HG03175 (cell line): Measurements from ENCODE around the gene PGBD5.

Experiments used
- ATAC-seq: cut with Tn5 transposase; IDR thresholded peaks from one replicate; pipeline ENCODE4 v1.9.1; 2021; ENCODE audit warnings: mild to moderate bottlenecking, moderate library complexity; ENCODE audit not compliant: unreplicated experiment

Gene PGBD5

DNA sequence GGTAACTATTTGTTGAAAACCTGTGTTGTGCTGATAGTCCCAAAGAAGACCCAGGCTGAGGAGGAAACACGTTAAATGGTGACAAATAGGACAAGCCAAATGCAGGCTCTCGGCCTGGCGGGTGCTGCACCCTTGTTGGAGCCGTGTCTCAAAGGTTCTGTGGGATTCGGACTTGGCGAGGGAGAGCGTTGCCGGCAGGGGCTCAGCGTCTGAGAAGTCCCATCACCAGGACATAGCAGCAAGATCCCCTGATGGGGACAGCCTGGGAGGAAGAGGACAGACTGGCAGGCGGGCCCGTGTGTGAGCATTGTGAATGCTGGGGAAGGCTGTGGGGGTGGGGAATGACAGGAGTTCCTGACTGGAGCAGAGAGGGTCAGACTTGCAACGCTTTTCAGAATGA, 142.5 kb downstream of the PGBD5 start:
- ATAC-seq, result no peak

DNA sequence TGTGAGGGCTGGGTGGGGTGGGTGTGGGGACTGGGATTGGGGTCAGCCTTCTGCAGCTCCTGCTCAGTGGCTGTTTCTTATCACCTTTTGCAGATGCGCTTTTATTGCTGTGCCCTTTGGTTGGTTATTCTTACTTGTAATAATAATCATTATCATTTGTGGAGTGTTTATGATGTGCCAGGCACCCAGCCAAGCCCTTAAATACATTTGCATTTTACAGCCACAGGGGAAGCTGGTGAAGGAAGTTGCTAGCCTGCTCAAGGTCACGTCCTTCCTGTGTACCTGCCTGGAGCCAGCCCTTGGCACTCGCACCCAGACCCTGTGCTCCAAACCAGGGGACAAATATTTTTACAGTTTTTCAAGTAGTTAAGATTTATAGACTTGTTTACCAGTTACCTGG, 144.0 kb downstream of the PGBD5 start:
- ATAC-seq, result no peak

DNA sequence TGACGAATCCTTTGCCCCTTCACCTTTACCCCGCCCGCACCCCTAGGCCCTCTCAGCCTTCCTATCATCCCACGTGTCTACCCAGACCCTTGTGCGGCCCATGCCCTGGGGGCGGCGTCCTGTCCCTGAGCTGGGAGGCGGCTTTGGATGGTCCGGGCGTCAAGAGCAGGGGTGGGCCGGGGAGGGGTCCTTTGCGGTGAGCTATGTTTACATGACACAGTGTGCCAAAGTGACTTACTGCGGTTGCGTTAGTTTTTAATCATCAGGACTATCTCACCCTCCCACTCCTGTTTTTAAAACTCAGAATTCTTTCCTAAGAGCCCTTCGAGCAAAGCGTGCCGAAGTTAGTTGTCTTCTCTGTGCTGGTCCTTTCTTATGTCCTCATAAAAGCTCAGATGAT, 144.6 kb downstream of the PGBD5 start:
- ATAC-seq, result no peak

DNA sequence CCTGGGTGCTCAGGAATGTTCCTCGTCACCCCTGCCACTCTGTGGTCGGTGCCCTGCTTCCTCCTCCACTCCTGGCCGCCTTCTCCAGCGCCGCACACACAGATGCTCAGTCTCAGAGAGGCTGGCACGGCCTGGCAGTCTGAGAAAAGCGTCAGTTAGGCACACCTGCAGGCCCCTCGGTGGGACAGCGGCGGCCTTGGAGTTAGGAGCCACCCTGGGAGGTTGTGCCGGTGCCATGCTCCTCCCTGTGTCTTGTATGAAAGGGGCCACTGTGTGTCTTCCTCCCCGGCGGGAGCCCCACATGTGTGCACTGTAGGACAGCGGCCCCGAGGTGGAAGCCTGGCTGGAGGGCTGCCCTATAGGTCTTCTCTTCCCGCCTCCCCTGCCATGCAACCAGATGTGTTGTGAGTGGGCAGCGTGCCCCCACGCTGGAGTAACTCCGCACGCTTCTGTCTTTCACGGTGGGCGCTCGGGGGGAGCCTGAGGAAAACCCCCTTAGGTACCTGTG, 145.2 kb downstream of the PGBD5 start:
- no peak for ATAC-seq

DNA sequence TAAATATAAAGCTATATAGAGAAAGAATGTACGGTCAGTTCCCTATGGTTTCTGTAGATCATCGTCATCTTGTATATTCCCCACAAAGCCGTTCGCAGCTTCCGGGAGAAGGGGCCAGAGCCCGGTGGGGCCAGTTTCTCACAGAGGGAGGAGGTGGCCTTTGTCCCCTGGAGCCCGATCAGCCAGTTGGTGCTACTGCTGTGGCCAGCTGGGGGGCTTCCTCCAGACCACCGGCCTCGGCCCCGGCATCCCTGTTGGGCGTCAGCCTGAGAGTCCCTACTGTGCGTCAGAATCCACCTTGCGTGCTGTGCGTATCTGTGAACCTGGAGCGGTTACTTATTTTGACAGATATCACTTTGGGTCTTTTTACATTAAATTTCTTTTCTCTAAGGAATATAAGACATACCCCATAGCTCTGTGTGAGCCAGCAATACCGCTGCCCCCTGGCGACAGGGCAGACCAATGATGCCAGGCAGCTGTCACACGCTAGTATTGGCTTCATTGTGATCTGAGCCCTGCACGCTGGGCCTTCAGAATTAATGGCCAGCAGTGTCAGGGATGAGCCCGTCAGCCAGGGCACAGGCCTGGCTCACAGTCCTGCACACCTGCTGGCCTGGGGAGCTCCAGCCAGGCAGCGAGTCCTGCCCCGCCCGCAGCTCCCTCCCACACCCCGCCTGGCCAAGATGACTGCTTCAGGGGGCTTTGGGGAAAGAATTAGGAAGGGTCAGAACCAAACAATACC, 145.9 kb downstream of the PGBD5 start:
- no peak for ATAC-seq

DNA sequence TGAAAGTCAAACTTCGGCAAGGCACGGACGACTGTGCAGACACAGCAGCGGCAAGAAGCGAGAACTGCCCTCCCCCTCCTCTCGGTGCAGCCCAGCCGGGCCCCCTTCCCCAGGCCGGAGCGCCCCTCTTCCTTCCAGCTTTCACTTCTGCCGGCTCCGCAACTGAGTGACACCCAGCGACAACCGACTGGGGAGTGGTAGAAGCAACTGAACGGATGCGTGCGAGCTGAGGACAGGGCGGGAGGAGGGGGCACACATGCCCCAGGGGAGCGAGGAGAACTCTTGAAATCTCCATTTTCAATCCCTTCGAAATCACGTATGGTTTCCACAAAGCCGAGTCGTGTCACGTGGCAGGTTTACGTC, 146.6 kb downstream of the PGBD5 start:
- no peak for ATAC-seq

DNA sequence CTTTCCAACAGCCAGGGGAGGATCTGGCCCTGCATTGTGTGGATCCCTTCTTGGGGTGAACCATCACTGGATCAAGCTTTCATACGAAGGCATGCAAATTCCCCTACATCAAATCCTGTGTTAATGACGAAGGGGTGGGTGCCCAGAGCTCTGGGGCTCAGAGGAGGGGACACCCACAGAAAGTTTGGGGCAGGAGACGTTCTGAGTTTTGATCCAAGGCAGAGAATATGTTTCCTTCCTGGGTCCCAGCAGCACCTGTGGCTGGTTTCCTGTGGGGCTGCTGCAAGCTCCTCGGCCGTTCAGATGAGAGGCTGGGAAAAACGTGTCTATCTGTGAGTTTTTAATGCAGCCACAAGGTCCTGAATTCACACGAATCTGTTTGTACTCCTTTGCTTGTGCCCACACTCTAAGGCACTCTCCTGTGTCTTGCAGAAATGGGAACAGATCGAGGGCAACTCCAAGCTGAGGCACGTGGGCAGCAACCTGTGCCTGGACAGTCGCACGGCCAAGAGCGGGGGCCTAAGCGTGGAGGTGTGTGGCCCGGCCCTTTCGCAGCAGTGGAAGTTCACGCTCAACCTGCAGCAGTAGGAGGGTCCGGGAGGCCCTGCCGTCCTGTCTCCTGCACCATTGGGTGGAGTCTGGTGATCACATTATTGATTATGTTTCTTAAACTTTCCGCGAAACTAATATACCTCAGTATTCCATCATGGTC, 147.1 kb downstream of the PGBD5 start:
- ATAC-seq, result no peak

DNA sequence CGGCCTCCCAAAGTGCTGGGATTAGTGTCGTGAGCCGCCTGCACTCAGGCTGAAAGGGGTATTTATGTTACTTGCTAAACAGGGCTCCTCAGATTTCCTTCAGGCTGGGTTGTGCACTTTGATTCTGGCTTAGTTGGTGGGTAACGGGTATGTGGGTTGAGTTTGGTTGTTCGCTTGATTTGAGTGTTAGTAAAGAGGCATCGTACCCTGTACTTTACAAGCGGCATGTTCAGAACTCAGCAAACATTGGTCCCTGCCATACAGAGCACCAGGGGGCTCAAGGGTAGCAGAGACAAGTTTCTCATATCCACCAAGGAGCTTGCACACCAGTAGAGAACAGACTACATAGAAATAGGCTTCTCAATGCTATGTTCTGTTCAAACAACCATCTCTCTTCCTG, 147.8 kb downstream of the PGBD5 start:
- ATAC-seq, result no peak

DNA sequence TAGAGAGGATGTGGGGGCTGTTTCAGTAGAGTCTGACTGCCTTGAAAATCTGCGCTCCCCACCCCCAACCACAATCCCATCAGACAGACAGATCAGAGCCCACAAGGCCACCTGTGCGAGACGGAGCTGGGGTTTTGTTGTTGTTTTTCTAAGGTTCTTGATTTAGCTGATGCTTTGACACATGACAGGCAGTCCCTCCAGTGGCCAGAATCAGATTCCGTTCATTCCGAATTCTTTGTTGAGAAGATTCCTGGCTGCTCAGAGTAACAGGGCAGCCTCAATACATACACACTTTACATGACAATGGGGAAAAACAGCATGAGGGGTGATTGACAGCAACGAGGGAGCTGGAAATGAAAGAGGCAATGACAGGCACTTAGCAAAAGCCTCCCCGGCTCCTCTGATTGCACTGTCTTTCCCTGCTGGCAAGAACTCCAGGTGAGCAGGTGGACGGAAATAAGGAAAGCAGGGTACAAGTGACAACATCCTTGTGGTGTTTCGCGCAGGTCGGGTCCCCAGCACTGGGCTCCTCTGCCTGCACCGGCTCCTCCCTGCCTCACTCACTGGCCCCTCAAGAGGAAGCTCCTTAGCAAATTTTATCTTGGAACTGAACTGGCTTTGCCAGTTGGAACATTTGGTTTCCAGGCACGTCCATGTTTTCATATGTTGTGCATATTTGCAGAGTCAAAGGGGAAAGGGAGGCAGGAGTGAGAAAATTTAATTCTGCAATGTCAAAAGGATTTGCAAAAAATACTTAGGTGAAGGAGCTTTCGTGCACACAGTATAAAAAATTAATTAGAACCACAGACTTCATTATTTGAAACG, 148.7 kb downstream of the PGBD5 start:
- ATAC-seq, result no peak

DNA sequence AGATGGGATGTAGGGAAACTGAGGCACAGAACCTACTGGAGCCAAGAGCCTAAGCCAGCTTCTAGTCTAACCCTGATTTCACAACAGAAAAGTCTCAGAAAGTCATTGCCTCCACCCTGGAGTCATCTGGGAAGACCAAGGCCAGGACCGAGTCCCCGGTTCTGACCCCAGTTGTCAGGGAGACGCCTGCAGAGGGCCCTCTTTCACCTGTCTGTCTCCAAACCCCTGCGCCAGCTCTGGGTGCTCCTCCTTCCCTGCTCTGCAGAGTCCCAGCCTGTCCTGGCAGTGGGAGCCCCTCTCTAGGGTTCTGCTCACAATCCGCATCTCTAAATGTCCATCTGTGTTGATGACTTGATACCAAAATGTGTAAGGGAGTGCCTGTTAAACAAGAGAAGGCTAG, 149.7 kb downstream of the PGBD5 start:
- no peak for ATAC-seq

DNA sequence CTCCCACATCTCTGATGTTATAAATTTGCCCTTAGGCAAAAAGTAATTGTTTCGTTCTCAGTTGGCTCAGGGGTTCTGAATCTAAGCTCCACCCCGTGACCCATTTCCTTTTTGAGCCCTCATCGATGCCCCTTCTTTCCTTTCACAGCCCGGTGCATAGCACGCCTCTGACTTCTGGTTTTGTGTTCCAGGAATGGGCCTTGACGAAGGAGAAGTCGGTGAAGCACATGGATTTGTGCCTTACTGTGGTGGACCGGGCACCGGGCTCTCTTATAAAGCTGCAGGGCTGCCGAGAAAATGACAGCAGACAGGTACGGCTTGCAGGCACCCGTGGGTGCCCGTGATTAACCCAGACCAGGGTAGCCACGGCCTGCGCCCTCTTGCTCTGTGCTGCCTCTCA, 151.9 kb downstream of the PGBD5 start:
- no peak for ATAC-seq

DNA sequence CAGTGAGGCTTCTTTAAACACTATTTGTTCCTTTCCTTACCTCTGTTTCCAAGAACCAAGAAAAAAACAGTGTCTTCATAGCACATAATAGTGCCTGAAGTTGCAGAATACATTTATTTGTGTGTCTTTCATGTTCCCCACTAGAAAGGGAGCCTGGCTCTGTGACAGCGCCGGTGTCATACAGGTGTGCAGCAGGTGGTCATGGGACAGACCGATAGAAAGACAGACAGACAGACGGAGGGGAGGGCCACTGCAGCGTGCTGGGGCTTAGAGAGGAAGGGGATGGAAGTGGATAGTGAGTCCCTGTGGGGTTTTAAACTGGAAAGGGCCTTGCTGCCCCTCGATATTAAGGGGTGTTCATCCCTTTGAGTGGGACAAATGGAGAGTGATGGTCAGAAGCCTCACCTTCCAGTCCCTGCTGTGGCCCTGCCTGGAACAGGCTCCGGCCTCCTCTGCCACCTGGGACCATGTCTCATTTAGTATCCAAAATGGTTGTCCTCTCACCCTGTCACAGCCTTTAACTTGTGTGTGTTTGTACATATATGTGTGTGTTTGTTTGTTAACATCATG, 152.9 kb downstream of the PGBD5 start:
- ATAC-seq, result no peak

DNA sequence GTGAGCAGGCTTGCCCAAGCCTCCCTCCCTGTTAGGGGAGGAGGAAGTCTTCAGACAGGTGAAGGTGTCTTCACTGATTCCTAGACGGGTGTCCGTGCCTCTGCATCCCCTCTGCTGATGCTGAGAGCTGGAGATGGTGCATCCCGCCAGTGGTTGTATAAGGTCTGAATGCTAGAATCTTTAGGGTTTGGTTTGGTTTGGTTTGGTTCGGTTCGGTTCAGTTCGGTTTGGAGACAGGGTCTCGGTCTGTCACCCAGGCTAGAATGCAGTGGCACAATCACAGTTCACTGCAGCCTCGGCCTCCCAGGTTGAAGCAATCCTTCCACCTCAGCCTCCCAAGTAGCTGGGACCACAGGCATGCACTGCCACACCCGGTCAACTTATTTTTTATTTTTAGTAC, 153.6 kb downstream of the PGBD5 start:
- ATAC-seq, result no peak

DNA sequence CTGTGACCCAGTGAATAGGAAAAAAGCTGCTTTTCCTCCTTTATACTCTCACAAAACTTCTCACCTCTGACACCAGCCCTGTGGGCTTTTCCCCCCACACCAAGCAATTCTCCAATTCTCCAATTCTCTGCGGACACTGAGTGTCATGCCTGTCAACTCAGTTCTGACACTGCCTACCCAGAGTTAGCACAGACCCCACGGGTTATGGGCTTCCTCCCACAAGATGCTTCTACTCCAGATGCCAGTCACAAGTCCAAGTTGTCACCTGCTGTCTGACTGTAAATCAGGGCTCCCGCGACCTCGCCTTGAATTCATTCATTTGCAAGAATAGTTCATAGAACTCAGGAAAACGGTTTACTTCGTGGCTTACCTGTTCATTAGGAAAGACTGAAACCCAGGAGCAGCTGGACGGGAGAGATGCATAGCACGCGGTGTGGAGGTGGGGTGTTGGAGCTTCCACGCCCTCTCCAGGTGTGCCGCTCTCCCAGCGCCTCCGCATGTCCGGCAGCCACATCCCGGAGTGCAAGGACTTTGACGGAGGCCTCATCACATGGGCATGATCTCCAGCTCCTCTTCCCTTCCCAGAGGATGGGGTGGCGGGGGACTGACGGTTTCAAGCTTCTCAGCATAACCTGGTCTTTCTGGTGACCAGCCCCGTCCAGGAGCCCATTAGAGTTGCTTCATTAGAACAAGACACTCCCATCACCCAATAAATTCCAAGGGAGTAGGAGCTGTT, 154.7 kb downstream of the PGBD5 start:
- no peak for ATAC-seq

DNA sequence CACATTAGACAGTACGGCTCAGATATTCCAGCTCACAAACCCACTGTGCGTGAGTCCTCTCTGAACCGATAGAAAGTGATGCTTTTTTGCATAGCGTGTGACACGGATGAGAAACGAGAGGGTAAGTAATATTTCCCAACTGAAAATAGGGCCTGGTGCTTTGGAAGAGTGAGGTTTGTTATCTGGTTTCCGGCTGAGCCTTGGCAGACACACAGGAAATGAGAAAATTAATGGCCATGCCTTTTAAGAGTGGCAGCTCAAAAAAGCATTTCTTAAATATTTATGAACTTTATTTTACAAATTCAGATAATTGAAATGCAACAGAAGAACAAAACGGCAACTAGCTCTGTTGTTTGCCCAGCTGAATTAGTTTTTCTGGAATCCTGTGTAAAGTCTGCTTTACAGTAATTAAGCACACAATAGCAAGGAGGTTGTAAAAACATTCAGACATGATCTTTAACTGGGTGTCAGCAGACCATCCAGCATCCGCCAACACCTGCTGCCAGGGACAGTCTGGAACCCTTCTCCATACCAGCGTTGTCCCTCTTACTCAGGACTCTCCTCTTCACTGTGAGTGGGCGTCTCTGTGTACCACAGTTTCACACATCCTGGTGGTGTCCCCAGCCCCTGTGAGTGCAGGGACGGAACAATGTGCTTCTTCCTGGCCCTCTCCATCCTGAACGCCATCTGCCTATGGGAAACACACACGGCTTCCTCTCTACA, 155.4 kb downstream of the PGBD5 start:
- ATAC-seq, result peak; percentile 44

DNA sequence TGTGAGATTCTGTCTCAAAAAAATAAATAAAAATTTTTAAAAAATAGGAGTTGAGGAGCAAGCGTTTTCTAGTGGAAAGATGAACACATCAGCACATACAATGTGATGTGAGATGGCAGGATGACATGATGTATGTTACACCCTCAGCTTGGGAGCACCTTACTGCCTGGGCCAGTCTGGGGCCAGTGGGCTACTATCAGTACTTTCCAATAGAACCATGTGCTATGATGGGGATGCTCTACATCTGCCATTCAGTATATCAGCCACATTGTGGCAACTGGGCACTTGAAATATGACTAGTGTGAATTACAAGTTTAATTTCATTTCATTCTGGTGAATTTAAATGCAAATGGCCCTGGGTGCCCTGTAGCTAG, 156.0 kb downstream of the PGBD5 start:
- ATAC-seq, result peak; percentile 2

DNA sequence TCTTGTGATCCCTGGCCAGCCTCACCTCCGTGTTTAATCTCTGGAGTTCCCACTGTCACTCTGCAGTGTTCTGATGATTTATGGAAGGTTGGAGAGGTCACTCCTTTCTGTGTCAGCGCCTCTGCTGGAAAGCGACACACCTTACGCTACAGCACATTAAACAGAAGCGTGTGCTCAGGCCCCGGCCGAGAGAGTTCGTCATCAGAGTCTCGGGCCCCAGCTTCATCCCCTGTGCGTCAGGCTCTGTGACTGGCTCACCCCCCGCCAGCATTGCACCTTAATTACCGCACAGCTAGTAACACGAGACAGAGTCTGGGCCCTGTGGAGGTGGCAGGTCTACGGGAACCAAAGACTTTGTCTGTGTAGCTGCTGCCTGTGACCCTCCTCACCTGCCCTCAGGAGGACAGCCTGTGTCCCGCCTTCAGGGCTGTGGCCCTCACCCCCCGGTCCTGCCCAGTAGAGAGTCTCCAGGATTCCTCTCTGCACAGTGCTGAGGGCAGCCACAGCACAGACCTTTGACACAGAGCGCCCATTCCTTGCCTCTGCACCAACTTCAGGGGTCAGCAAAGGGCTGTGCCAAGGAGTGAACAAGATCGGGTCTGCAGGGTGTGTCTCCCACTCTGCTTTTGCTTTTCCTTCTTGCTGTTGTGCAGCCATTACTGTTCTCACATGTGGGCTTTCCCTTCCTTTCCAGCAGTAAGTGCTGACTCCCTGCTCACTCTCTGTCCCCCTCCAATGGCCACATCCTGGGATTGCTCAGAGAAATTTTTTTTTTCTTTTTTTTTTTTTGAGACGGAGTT, 157.6 kb downstream of the PGBD5 start:
- no peak for ATAC-seq

DNA sequence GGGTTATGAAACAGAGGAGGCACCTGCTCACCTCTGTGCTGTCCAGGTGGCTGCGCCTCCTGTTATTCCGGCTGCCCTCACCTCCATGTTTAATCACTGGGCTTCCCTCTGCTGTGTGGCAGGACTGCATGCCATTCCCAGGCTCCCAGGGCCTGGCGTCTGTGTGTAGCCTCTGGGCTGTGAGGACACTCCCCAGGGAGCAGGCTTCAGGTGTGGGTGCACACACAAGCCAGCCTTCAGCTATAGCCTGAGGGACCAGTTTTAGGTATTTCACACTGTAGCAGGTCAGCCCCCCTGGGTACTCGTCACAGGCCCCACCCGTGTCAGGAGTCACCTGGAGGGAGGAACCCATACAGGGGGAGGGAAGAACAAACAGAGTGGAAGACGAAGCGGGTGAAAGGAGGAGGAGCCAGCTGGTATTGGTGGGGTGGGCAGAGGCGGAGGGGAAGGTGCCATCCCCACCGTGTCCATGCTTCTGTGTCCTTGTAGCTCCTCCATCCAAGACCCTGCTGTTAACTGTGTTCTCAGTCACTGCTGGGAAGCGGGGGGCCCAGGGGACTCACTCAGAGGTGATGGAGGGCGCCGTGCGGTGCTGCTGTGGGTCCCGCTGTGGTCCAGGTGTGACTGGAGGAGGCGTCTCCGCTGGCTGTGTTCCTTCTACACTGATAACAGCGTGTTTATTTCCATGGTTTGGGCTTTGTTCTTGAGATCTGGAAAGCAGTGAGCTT, 158.6 kb downstream of the PGBD5 start:
- ATAC-seq, result no peak

DNA sequence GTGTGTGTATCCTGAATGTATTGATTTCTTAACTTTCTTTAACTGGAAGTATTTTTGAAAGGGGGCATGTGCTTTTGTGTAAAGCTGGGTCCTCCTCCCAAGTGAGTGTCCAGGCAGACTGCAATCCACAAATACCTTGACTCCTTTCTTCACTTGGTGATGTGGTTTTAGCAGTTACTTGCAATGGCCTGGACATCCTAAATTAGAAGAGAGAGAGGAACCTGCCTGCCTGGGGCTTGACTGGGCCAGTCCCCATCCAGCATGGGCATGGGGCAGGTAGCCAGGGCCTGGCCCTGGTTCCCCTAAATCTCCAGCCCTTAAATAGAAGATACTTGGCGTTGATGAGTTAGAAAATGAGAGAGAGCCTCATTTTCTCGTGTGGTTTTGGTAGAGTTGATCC, 159.7 kb downstream of the PGBD5 start:
- no peak for ATAC-seq
